ENCODE results near the gene TMEM88.
"Not testable (repeated sequence)": the region's sequence is repeated elsewhere in the genome, so short reads cannot be mapped to it uniquely, and the experiment has no call there.

The TMEM88 gene, protein sequence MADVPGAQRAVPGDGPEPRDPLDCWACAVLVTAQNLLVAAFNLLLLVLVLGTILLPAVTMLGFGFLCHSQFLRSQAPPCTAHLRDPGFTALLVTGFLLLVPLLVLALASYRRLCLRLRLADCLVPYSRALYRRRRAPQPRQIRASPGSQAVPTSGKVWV

DNA sequence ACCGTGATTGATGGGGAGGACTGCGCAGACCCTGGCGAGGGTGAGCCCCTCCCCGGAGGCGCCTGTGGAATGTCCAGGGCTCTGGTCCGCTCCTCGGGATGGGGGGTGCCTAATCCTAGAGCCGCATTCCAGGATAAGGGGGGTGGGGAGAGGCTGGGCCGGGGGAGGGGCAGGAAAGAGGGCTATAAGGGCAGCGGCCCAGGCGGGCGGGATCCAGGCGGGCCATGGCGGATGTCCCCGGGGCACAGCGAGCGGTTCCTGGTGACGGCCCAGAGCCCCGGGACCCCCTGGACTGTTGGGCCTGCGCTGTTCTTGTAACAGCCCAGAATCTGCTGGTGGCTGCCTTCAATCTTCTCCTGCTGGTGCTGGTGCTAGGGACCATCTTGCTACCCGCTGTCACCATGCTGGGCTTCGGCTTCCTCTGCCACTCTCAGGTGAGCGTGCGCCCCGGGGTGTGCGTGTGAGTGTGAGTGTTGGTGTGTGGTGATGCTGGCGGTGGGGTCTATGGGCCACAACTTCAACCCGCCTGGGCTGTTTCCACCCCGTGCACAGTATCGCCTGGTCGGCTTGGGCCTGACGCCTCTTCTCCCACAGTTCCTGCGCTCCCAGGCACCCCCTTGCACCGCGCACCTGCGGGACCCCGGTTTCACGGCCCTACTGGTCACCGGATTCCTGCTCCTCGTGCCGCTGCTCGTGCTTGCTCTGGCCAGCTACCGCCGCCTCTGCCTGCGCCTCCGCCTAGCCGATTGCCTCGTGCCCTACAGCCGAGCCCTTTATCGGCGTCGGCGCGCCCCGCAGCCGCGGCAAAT is at the start of gene TMEM88:
TMEM88 (plus strand) TSS at position 216 of the 809 bp plus-strand sequence; CDS start at position 225, 9 bp downstream.
- DNase-seq (ENCODE audit: low read depth in 2 of 2): no peak

DNA sequence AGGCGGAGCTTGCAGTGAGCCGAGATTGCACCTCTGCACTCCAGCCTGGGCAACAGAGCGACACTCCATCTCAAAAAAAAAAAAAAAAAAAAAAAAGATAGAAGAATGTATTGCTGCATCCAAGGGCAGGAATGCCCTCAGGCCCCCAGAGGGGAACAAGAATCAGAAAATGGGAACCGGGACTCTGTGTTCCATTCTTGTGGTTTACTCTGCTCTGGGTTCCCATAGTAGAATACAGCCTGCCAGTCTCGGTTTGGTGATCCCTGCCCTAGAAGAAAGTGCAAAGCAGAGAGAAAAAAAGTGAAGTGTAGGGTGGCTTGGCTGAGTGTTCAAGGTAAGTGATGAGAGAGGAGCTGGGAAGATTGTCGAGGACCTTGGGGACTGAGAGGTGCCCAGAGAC is 48.3 kb upstream of the TMEM88 start:
- no peak for DNase-seq (ENCODE audit: low read depth in 2 of 2)

DNA sequence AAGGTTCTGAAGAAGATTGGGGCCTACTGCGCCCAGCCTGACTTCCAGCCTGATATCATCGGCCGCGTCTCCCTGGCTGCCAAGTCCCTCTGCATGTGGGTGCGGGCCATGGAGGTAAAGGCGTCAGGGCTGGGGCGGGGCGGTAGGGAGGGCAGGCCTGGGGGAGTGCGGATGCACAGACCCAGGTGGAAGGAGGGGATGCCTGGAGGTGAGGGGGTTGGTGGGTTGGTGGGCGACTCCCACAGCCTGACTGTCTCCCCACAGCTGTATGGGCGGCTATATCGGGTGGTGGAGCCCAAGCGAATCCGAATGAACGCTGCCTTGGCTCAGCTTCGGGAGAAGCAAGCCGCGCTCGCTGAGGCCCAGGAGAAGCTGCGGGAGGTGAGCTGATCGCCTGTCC is 47.7 kb upstream of the TMEM88 start:
- DNase-seq (ENCODE audit: low read depth in 2 of 2): no peak

DNA sequence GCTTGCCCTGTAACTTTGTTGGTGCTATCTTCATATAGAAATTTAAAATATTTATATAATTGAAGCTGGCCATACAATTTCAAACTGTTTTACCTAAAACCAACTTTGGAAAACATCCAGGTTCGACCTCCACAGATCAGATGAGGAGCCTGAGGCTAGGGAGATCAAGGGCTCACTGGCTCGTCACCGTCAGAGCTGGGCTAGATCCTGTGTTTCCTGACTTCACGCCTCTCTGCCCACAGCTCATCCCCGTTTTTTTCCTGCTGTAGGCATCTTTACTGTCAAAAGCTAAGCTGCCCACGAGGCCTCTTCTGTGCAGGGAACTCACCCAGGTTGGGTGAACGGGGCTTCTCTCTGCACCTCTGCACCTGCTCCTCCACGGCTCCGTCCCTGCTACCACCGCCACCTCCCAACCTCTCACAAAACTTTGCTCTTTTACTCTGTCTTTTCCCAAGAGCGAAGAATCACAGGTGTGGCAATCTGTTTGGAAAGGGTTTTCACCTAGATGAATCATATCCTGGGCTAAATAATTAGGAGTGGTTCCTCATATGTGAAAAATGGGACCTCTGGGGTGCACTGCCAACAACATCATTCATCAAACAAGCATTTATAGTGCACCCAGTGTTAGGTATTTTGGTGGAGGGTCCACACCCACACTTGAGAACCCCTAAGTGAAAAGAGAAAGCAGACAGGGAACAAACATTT is 45.6 kb upstream of the TMEM88 start:
- DNase-seq (ENCODE audit: low read depth in 2 of 2): no peak

DNA sequence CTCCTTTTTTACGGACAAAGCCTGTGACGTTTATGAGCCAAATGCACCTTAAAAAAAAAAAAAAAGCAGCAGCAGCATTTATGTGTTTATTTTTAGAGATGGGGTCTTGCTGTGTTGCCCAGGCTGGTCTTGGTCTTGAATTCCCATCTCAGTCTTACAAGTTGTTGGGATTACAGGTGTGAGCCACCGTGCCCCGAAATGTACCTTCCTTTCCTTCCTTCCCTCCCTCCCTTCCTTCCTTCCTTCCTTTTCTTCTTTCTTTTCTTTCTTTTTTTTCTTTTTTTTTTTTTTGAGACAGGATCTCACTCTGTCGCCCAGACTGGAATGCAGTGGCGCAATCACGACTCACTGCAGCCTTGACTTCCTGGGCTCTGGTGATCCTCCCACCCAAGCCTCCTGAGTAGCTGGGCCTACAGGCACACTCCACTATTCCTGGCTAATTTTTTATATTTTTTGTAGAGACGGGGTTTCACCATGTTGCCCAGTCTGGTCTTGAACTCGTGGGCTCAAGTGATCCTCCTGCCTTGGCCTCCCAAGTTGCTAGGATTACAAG is 45.0 kb upstream of the TMEM88 start:
- not testable (repeated sequence) for DNase-seq (ENCODE audit: low read depth in 2 of 2)

DNA sequence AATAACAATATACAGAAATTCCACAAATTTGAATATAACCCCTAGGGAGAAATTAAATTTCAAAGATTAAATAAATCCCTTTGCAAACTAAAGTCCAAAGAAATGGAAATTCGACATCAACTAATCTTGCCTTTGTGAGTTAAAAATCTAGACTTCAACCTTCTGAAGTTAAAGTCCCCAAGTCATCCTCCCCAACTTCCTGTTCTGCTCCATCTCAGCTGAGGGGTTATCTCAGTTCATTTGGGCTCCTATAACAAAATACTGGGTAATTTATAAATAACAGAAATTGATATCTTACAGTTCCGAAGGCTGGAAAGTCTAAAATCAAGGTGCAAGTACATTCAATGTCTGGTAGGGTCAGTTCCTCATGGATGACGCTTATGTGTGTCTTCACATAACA is 43.6 kb upstream of the TMEM88 start:
- no peak for DNase-seq (ENCODE audit: low read depth in 2 of 2)

DNA sequence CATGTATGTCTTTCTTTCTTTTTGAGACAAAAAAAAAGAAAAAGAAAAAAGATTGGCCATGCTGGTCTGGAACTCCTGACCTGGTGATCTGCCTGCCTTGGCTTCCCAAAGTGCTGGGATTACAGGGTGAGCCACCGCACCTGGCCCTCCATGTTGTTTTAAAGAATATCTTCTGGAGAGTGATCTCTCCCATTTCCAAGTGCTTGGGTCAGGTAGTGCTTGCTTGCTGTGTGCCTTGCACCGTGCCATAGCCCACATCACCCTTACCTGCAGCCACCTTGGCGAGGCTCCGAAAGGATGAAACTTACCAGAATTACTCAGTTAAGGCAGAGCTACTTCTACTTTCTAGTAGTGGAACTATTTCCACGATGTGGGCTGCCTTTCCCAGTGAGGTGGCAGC is 39.9 kb upstream of the TMEM88 start:
- DNase-seq (ENCODE audit: low read depth in 2 of 2): no peak

DNA sequence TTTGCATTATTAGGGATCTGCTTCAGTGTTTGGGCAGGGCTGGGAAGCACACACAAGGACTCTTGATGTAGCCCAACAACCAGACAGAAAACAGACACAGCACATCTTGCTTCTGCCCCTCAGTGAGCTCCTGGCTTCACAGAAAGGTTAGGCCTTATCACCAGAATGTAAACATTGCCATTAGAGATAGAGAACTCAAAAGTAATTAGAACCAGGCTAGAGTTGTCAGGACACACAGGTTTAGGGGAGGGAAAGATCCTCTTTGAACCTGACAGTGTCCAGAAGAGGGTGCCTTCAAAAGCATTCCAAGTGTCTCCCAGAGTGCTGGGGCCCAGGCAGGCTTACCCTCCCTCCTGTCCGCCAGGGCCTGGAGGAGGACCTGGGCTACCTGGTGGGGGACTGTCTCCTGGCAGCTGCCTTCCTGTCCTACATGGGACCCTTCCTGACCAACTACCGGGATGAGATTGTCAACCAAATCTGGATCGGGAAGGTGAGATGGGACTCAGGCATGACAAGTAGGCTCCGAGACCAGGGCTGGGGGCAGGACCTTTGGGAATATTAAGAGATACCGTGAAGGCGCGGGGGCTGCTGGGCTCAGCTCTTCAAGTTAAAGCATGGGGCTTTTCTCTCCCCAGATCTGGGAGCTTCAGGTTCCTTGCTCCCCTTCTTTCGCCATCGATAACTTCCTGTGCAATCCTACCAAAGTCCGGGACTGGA is 37.8 kb upstream of the TMEM88 start:
- DNase-seq (ENCODE audit: low read depth in 2 of 2): no peak

DNA sequence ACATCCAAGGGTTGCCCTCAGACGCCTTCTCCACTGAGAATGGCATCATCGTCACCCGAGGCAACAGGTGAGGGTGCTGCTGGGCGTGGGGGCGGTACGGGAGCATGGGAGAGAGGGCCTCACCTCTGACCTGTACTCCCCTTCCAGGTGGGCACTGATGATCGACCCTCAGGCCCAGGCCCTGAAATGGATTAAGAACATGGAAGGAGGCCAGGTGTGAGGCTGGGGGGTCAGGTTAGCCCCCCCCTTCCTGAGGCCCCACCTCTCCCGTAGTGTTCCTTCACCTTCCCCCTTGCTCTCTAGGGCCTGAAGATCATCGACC is 37.3 kb upstream of the TMEM88 start:
- no peak for DNase-seq (ENCODE audit: low read depth in 2 of 2)

DNA sequence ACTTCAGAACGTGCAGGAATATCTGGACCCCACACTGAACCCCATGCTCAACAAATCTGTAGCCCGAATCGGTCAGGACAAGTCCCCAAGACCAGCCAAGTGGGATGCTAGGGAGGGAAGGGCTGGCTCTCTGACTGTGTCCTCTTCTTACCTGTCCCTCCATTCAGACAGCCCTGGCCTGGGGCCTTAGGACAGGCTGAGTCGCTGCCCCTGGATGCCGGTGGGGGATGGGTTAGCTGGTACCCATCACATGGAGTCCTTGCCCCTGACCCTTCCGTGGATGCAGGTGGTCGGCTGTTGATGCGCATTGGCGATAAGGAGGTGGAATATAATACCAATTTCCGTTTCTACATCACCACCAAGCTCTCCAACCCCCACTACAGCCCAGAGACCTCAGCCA is 36.8 kb upstream of the TMEM88 start:
- DNase-seq (ENCODE audit: low read depth in 2 of 2): no peak

DNA sequence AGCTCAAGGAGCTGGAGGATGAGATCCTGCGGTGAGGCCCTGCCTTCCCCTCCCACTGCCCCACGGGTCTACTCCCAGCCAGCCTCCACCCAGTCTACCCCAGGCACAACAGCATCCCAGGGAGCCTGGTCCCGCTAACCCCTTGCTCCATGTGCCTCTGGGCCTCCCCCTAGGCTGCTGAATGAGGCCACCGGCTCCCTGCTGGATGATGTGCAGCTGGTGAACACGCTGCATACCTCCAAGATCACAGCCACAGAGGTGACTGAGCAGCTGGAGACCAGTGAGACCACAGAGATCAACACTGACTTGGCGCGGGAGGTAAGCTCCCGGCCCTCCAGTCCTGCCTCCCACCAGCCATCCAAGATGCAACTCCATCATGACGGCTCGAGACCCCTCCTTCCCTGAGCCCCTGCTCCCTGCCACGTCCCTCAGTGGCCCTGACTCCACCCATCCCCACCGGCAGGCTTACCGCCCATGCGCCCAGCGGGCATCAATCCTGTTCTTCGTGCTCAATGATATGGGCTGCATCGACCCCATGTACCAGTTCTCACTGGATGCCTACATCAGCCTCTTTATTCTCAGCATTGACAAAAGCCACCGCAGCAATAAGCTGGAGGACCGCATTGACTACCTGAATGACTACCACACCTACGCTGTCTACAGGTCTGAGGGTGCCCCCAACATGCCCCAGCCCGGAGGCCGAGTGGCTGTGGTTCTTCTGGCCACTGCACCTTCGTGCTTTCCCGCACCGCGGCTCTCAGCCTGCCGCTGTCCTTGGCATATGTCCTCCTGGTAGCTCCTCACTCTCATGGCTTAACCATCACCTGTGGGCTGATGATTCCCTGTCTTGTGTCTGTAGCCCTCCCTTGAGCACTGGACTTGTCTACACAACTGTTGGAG is 35.9 kb upstream of the TMEM88 start:
- DNase-seq (ENCODE audit: low read depth in 2 of 2): no peak

DNA sequence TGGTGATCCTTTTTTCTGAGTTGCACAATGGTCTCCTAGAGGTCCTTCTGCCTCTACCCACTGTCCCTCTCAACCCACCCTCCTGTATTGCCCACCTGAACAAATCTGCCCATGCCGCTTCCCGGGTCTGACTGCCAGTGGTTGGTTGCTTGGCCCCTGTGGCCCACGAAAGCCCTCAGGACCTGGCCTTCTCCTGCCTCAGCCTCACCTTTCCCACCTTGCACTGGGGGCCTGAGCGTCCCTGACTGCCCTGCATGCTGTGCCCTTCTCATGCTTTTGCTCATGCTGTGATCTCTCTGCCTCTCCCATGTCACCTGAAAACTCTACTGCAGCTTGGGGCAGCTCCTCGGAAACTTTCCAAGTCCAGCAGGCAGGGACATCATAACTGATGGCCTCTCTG is 34.6 kb upstream of the TMEM88 start:
- DNase-seq (ENCODE audit: low read depth in 2 of 2): no peak

DNA sequence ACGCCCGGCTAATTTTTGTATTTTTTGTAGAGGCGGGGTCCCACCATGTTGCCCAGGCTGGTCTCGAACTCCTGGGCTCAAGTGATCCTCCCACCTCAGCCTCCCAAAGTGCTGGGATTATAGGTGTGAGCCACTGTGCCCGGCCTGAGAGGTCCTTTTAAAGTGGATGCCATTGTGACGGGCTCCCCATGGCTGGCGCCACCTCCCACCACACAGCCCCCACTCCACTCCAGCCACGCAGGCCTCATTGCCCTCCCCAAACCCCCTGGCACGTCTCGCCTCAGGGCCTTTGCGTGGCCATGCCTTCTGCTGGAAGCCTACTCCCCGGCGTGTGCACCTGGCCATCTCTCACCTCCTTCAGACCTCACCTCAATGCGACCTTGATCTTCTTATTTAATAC is 32.7 kb upstream of the TMEM88 start:
- DNase-seq (ENCODE audit: low read depth in 2 of 2): no peak

DNA sequence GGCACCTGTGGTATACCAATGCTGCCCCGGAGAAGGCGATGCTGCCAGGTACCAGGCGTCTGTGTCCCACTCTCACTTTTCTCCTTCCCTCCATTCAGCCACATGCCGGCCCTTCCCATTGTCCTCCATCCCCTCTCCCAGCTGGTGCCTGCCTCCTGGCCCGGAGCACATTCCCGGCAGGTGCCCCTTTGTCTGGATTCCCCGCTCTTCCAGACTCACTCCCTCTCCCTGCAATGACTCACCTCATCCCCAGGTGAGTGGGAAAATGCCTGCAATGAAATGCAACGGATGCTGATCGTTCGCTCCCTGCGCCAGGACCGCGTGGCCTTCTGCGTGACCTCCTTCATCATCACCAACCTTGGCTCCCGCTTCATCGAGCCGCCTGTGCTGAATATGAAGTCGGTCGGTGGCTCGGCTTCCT is 31.3 kb upstream of the TMEM88 start:
- no peak for DNase-seq (ENCODE audit: low read depth in 2 of 2)

DNA sequence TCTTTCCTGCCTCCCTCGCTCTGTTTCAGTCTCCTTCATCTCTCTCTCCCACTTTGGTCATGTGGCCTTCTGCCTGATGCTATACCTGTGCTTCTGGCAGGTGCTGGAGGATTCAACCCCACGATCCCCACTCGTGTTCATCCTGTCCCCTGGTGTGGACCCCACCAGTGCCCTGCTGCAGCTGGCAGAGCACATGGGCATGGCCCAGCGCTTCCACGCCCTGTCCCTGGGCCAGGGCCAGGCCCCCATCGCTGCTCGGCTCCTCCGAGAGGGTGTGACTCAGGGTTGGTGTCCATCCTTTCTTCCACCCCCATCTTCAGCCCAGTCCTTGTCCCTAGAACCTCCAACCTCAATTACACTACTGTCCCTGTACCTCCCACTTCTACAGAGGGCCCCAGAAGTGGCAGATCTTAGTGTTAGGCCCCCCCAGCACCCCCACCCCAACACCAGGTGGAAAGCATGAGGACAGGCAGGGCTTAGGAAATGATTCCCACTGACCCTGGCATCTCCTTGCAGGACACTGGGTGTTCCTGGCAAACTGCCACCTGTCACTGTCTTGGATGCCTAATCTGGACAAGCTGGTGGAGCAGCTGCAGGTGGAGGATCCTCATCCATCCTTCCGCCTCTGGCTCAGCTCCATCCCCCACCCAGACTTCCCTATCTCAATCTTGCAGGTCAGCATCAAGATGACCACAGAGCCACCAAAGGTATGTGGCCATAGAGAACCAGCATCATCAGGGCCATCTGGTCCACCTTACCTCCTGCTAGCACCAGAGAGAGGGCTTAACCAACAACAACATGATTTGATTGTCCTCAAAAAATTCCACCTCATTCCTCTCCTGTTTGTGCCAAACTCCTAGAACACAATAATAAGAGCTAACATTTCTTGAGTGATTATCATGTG is 30.6 kb upstream of the TMEM88 start:
- no peak for DNase-seq (ENCODE audit: low read depth in 2 of 2)

DNA sequence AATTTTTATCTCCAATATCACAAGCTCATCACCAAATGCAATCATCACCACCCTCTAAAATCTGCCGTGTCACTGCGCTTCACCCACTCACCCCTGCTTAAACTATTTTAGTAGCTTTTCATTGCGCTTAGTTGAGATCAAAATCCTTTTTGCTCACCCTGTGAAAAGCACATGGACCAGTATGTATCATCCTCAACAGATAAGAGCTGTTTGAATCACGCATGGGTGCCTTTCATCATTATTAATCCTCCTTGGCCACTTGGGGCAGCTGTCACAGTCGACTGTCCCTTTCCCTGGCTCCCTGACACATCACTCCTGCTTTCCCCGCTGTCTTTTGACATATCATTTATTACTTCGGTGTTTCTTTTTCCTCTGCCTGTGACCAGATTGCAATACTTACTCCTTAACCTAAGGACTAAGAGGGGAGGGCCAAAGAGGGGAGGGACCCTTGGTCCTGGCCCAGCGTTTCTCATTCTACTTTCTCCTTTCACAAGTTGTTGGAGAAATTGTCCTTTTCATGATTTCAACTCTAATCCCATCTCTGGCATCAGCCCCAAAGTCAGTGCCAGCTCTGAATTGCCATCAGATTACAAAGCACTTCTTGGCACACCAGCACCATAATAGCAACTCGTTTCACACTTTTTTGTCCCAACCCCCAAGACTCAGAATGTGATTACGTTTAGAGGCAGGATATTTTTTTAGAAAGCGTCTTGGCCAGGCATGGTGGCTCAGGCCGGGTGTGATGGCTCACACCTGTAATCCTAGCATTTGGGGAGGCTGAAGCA is 29.5 kb upstream of the TMEM88 start:
- no peak for DNase-seq (ENCODE audit: low read depth in 2 of 2)

DNA sequence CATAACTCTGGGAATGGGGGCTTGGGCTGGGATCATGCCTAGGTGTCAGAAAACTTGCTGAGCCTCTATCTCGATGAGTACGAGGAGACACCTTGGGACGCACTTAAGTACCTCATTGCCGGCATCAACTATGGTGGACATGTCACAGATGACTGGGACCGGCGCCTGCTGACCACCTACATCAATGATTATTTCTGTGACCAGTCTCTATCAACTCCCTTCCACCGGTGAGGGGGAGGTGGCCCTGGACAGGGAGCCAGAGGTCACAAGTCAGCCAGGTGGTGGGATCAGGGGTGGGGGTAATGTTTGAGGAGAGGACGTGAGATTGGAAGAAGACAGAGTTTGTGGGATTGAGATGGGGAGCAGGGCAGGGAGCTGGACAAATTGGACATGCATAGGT is 24.2 kb upstream of the TMEM88 start:
- DNase-seq (ENCODE audit: low read depth in 2 of 2): no peak

DNA sequence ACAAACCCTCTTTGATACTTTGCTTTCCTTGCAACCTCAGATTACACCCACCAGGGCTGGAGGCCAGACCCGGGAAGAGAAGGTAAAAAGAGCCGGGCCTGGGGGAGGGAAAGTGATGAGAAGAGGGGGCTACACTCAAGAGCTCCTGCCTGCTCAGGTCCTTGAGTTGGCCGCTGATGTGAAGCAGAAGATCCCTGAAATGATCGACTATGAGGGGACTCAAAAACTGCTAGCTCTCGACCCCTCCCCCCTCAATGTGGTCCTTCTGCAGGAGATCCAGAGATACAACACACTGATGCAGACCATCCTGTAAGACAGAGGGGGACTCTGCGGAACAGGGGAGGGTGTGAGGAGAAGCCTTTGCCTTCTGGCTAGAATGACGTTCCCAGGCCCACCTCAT is 23.6 kb upstream of the TMEM88 start:
- DNase-seq (ENCODE audit: low read depth in 2 of 2): no peak

DNA sequence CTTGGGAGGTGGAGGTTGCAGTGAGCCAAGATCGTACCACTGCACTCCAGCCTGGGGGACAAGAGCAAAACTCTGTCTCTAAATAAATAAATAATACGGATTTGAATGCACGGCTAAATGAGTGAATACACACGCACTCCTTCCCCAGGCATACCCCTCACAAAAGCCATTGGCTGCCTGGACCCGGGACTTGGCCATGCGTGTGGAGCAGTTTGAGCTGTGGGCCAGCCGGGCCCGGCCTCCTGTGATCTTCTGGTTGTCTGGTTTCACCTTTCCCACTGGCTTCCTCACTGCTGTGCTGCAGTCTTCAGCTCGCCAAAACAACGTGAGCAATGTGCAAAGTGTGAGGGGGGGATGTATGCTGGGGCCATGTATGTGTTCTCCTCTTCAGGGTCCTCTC is 22.4 kb upstream of the TMEM88 start:
- no peak for DNase-seq (ENCODE audit: low read depth in 2 of 2)

Measured in stimulated activated CD4-positive, alpha-beta T cell treated with anti-CD3 and anti-CD28 coated beads, Interleukin-15, amount 100 ng/mL, for 48 hours (primary cell).